Muscle layer of duodenum (tissue), 2 donors: Measurements from ENCODE around the gene MTAP.

ENCODE experiments used
- H3K27ac ChIP-seq: one replicate; pipeline ENCODE4 v1.7.0; 2013; ENCODE audit warnings: mild to moderate bottlenecking, low read length
- H3K27me3 ChIP-seq: one replicate; pipeline ENCODE4 v1.7.0; 2013; ENCODE audit warnings: low read depth, mild to moderate bottlenecking, control low read depth, low read length
- H3K36me3 ChIP-seq, 2 donors: one replicate each; pipeline ENCODE4 v1.7.0; 2013; ENCODE audit warnings: low read length in 2 of 2, control low read depth in 1 of 2, mild to moderate bottlenecking in 1 of 2; ENCODE audit not compliant: insufficient read depth in 2 of 2, control insufficient read depth in 1 of 2
- H3K4me1 ChIP-seq, 2 donors: one replicate each; pipeline ENCODE4 v1.7.0; 2013; ENCODE audit warnings: low read length in 2 of 2, mild to moderate bottlenecking in 2 of 2, control low read depth in 1 of 2, moderate library complexity in 1 of 2; ENCODE audit not compliant: insufficient read depth in 2 of 2, control insufficient read depth in 1 of 2
- H3K4me3 ChIP-seq, 2 donors: one replicate each; pipeline ENCODE4 v1.7.0; 2013; ENCODE audit warnings: low read length in 2 of 2, low read depth in 1 of 2, mild to moderate bottlenecking in 1 of 2
- H3K9me3 ChIP-seq, 2 donors: one replicate each; pipeline ENCODE4 v1.7.0; 2013; ENCODE audit warnings: low read length in 2 of 2, control low read depth in 1 of 2, mild to moderate bottlenecking in 1 of 2; ENCODE audit not compliant: control insufficient read depth in 1 of 2
- donor health status: healthy.

MTAP gene

DNA sequence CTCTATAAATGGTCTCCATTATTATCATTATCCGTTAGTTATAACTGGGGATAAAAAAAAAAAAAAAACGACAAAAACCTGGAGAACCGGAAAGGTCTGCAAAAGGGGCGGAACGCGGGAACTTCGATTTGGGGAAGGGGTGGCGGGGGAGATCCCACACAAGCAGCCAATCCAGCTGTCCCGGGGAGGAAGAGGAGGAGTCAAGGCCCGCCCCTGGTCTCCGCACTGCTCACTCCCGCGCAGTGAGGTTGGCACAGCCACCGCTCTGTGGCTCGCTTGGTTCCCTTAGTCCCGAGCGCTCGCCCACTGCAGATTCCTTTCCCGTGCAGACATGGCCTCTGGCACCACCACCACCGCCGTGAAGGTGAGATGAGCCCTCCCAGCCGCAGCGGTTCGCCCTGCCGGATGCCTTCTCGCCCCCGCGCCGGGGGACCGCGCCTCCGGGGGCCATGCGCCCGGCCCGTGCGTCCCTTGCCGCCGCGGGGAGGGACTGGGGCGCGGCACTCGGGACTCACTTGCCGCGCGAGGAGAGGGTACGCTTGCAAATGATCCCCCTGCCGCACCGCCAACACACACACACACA lies at the start of gene MTAP:
Gene MTAP (plus strand): TSS at position 219 of the 583 bp plus-strand sequence. CDS start 113 bp downstream, at position 332.
- Histone ChIP-seq H3K27me3 (no peaks in the 10 kb centered on the region), H3K4me3 (peak within 1 kb of the TSS; percentile 80 to 83), H3K27ac (peak within 1 kb of the TSS; percentile 89), H3K36me3 (peaks cover 0 to 4% of the 10 kb centered on the region in 2 donors), H3K4me1 (peaks cover 10 to 22% of the 10 kb centered on the region in 2 donors), H3K9me3 (no peaks in the 10 kb centered on the region)

DNA sequence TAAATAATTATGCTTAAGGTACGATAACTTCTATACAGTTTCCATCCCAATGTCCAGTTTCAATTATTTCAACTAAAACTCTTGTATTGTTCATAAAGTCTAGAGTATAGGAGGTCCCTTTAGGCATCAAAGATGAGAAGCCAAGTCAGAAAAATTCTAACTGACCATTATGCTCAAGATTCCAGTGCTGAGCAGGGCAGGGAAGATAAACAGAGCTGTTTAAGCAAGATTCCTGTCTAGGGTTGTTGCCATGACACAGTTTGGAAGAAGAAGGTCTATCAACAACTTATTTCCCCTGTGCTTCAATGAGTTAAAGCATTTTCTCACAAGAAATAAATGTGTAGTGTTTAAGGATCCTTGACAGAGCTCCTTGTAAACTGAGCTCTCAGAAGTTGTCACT lies 48.9 kb upstream of the MTAP start:
- H3K27me3 ChIP-seq, result no peaks in the 10 kb centered on the region
- H3K36me3 ChIP-seq, result no peaks in the 10 kb centered on the region
- H3K9me3 ChIP-seq, result no peaks in the 10 kb centered on the region
- H3K4me1 ChIP-seq, result no peaks in the 10 kb centered on the region
- H3K27ac ChIP-seq, result no peak overlapping the region
- no peak overlapping the region for H3K4me3 ChIP-seq

DNA sequence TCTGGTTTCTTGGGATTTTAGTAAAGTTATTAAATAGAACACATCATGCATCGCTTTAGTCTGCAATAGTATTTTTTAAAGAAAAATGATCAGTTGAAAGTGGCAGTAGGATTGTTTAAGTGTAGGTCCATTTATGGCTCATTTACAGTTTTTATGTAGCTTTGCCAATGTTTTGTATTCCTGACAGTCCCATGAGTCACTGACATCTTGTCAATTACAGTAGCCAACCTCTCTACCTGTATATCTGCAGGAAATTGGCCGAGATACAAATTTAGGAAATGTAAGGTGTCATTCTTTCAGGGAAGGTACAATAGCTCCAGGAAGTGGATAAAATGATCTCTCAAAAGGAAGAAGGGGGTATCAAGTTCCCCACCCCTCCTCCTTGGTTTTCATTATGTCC lies 47.7 kb upstream of the MTAP start:
- Histone ChIP-seq H3K27ac (no peak overlapping the region), H3K36me3 (no peaks in the 10 kb centered on the region), H3K9me3 (no peaks in the 10 kb centered on the region), H3K4me3 (no peak overlapping the region), H3K4me1 (no peaks in the 10 kb centered on the region), H3K27me3 (no peaks in the 10 kb centered on the region)

DNA sequence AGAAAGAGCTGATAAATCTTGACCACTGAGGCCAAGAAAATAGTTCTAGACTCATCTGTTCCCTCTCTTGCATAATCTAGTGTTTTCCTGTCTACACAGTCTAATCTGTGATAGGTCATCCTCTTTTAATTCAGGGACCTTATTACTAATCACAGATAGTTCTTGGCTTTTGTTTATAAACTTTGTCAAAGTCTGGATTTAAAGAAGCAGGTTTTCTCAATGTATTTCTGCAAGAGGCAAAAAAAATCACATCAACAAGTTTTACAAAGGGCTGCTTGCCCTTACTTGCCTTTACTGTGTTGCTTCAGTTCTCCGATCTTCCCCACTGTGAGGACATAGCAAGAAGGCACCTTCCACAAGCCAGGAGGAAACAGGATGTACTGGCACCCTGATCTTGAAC lies 43.9 kb upstream of the MTAP start:
- Histone ChIP-seq H3K36me3 (no peaks in the 10 kb centered on the region), H3K27me3 (no peaks in the 10 kb centered on the region), H3K4me3 (no peak overlapping the region), H3K9me3 (no peaks in the 10 kb centered on the region), H3K27ac (no peak overlapping the region), H3K4me1 (no peaks in the 10 kb centered on the region)

DNA sequence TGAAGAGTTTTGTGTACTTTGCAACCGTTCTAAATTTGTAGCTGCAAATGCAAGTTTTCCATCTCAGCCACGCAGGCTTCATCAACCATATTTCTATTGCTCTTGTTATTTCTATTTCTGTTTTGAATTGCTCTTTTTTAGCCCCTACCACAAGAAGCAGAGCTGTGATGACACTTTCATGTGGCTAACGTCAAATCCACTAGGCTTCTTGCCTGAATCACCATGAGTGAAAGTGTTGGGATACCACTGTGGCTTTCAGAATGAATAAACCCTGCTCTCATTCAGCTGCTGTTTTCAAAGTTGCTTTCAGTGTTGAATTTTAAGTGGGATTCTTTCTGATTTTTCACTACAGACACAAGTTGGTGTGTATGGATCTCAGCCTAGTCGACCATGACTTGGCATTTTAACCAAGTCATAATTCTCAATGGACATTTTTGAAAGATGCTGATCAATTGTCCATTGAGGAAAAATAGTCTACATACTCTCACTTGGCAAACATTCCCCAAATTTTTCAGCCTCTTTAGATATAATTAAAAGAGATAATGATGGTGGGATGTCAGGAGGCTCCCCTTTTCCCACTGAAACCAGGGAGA lies 41.0 kb upstream of the MTAP start:
- no peaks in the 10 kb centered on the region for H3K36me3 ChIP-seq
- no peak overlapping the region for H3K4me3 ChIP-seq
- H3K27me3 ChIP-seq, result no peaks in the 10 kb centered on the region
- no peaks in the 10 kb centered on the region for H3K4me1 ChIP-seq
- H3K27ac ChIP-seq, result no peak overlapping the region
- no peaks in the 10 kb centered on the region for H3K9me3 ChIP-seq

DNA sequence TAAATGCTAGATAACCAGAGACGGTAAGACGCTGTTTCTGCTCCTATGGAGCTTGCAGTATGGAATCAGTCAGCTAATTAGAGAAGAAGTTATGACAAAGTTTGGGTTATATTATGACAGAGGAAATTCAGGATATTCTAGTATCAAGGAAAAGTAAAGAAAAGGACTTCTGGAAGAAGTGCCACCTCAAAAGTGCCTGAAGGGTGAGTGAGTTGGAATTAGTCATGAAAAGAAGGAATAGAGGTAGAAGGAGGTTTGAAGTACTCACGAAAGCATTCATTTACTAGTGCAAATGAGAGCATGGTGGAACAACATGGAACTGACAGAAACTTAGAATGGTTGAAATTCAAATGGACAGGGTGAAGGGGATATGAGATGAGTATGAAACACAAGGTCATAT lies 40.4 kb upstream of the MTAP start:
- no peaks in the 10 kb centered on the region for H3K9me3 ChIP-seq
- no peaks in the 10 kb centered on the region for H3K36me3 ChIP-seq
- H3K4me1 ChIP-seq, result no peaks in the 10 kb centered on the region
- H3K4me3 ChIP-seq, result no peak overlapping the region
- no peaks in the 10 kb centered on the region for H3K27me3 ChIP-seq
- no peak overlapping the region for H3K27ac ChIP-seq

DNA sequence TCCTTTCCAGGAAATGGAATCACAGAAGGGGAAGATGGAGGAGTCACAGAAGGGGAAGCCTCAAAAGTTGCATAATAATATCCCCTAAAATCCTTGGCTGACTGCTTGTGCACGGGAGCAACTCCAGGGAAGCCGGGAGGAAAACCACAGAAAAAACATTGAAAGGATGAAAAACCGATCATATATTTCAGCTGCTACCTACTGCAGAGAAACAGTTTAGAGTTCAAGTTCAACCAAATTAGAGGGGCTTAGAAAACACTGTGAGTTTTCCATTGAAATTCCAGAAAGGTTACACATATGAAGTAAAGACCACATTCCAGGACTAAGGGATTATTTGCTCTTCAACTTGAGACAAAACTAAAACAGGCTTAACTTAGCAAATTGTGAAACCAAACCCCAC lies 37.6 kb upstream of the MTAP start:
- Histone ChIP-seq H3K36me3 (no peaks in the 10 kb centered on the region), H3K4me1 (no peaks in the 10 kb centered on the region), H3K9me3 (no peaks in the 10 kb centered on the region), H3K4me3 (no peak overlapping the region), H3K27ac (no peak overlapping the region), H3K27me3 (no peaks in the 10 kb centered on the region)

DNA sequence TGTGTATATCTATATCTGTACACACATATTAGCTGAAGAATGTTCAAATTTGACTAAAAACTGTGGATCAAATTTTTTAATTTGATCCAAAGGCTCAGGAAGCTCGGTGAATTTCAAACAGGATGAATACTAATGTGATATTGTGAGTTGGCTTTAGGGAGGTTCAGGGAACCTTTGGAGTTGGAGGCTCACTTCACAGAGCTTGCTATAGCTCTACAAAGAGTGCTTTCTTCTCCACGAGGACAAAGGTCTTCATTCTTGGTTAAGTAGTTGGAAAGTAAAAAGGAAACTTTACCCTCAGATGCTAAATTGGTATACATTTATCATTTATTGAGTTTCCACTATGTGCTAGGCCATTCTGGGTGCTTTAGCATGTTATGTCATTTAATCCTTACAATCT lies 36.3 kb upstream of the MTAP start:
- H3K9me3 ChIP-seq, result no peaks in the 10 kb centered on the region
- H3K4me1 ChIP-seq, result no peaks in the 10 kb centered on the region
- no peak overlapping the region for H3K4me3 ChIP-seq
- H3K27ac ChIP-seq, result no peak overlapping the region
- no peaks in the 10 kb centered on the region for H3K27me3 ChIP-seq
- H3K36me3 ChIP-seq, result no peaks in the 10 kb centered on the region

DNA sequence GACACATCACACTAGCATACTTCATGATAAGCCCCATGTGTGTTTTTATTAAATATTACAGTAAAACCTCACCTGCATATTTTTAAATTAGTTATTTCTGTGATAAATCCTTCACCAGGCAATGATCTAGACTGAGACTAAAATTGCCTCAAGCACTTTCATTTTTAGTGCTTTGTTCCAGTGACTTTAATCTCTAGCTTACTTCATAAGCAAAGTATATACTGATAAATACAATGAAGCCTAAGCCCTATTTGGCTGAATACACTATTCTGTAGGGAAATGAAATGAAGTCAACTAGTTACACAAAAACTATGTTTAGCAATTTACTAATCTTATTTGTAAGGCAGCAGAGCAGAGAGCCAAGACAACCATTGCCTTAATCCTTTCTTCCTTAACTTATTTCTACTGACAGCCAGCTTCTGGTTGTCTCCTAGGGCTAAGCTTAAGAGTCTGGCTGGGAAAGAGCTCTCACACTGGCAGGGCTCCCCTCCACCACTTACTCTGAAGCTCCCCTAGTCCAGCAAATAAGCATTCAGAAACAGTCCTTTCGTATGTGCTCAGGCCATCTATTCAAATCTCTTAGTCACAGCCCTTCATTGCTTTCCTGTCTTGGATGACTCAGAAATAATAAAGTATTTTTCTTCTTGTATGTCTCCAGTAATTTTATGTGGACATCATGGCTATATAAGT lies 31.4 kb upstream of the MTAP start:
- H3K4me1 ChIP-seq, result no peaks in the 10 kb centered on the region
- no peak overlapping the region for H3K27ac ChIP-seq
- H3K9me3 ChIP-seq, result no peaks in the 10 kb centered on the region
- H3K4me3 ChIP-seq, result no peak overlapping the region
- no peaks in the 10 kb centered on the region for H3K27me3 ChIP-seq
- H3K36me3 ChIP-seq, result no peaks in the 10 kb centered on the region

DNA sequence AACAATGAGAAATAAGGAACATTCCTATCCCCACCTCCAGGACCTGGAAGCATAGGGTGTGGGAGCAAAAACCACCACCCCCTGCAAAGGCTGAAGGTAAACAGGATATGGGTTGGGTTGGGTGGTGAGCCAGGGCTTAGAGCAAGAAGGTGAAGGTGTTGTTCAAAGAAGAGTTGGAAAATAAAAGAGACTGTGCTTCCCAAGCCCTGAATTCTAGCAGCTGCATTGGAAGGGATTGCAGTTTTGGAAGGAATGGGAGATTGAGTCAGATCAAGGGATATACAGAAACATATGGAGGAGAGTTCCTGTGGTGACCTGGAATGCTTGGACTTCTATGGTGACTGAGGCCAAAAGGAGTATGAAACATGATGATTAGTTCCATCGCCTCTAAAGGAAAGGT lies 24.7 kb upstream of the MTAP start:
- no peaks in the 10 kb centered on the region for H3K36me3 ChIP-seq
- no peaks in the 10 kb centered on the region for H3K4me1 ChIP-seq
- no peak overlapping the region for H3K27ac ChIP-seq
- H3K9me3 ChIP-seq, result no peaks in the 10 kb centered on the region
- H3K27me3 ChIP-seq, result no peaks in the 10 kb centered on the region
- no peak overlapping the region for H3K4me3 ChIP-seq

DNA sequence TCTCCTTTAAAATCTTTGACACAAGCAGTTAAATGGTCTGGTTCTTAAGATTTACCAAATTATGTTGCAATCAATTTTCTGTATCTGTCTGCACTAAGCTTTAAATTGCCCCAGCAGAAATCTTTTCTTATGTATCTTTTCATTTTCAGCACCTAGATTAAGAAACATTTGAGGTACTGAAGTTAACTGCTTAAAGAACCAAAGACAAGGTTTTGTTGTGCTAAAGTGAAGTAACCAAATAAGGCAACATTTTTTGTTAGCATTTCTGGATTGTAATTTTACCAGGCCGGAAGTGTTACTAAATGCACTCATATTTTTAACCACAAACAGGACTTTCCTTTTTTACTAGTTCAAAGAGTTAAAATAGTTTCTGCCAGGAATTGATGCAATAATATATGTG lies 24.1 kb upstream of the MTAP start:
- Histone ChIP-seq H3K27me3 (no peaks in the 10 kb centered on the region), H3K9me3 (no peaks in the 10 kb centered on the region), H3K4me3 (no peak overlapping the region), H3K4me1 (no peaks in the 10 kb centered on the region), H3K27ac (no peak overlapping the region), H3K36me3 (no peaks in the 10 kb centered on the region)

DNA sequence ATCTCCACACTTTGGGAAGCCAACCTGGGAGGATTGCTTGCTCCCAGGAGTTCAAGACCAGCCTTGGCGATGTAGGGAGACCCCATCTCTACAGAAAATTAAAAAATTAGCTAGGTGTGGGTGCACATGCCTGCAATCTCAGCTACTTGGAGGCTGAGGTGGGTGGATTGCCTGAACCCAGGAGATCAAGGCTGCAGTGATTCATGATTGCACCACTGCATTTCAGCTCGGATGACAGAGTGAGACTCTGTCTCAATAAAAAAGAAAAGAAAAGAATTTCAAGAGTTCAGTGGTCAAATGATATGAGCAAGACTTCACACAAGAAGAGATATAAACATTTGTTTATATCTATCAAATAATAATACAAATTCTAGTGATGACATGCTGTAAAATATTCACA lies 23.0 kb upstream of the MTAP start:
- no peak overlapping the region for H3K4me3 ChIP-seq
- no peak overlapping the region for H3K27ac ChIP-seq

More for the DNA sequence above, 23.0 kb upstream of the MTAP start:
- H3K27me3 ChIP-seq, result no peaks in the 10 kb centered on the region
- no peaks in the 10 kb centered on the region for H3K4me1 ChIP-seq
- no peaks in the 10 kb centered on the region for H3K36me3 ChIP-seq
- H3K9me3 ChIP-seq, result no peaks in the 10 kb centered on the region
